SK-MEL-5 (cell line): ENCODE measurements around the gene COX8C. TPM values are rescaled to one million over a fixed set of nuclear protein-coding genes. Genes with fewer than 3 reads are reported as not detected.

ENCODE experiments used
- small RNA-seq, 2 experiments: library from RNA; depleted of rRNA; stranded (forward); fragments of <200 nt; gene quantifications; one replicate each; pipeline ENCODE3, GENCODE V24; 2014
- total RNA-seq: library from RNA; depleted of rRNA; stranded (reverse); fragments of >200 nt; shearing (Covaris generic); gene quantifications from 2 replicates; pipeline ENCODE4 v1.2.3, GENCODE V29; 2014; rRNA removed

The COX8C gene
- total RNA-seq, 1 experiment from 2014 or later = not detected

Small RNAs within 50 kb of the gene (small RNA-seq; reads per million reads assigned to genes)
- 0 reads per million in 2 experiments for gene RF00019

Other genes with a start within 250 kb of the COX8C start
- gene ITPK1, start 231.3 kb upstream of the COX8C start, total RNA-seq = 45.2 and 45.6 TPM in 2 replicates
- 82.9 and 91.5 TPM in 2 replicates for gene MOAP1, start 162.3 kb upstream of the COX8C start, total RNA-seq
- 127 and 135 TPM in 2 replicates for gene LYSET, start 161.9 kb upstream of the COX8C start, total RNA-seq
- 30.6 and 31.9 TPM in 2 replicates for gene GON7, start 140.1 kb upstream of the COX8C start, total RNA-seq
- gene UBR7, start 139.9 kb upstream of the COX8C start, total RNA-seq = 28.0 and 36.6 TPM in 2 replicates
- 18.0 and 18.9 TPM in 2 replicates for gene BTBD7, start 14.1 kb upstream of the COX8C start, total RNA-seq
- 1.2 and 1.5 TPM in 2 replicates for gene UNC79, start 83.8 kb downstream of the COX8C start, total RNA-seq